IMR-90 (cell line): ENCODE results near the gene TMOD2. TPM values are rescaled to one million over a fixed set of nuclear protein-coding genes. Genes with fewer than 3 reads are reported as not detected.

ENCODE experiments used
- microRNA-seq, 2 experiments: library from miRNA; stranded (forward) in 1 of 2; unstranded in 1 of 2; fragments of 10-50 nt in 1 of 2; fragments of <30 nt in 1 of 2; gene quantifications in 1 of 2; microRNA quantifications in 1 of 2; one replicate each; pipeline versions ENCODE3 to v1.1.0; 2013 to 2020; ENCODE audit not compliant: insufficient read depth in 1 of 2, insufficient read length in 1 of 2, unreplicated experiment in 1 of 2
- polyA plus RNA-seq, 3 experiments: library from polyadenylated mRNA; depleted of rRNA; stranded (reverse); fragments of >200 nt; gene quantifications; 2 replicates each; pipeline ENCODE4 v1.2.3, GENCODE V29; 2012; ENCODE audit warnings: low replicate concordance in 1 of 3
- small RNA-seq, 5 experiments: library from RNA; depleted of rRNA; stranded (forward); fragments of <200 nt; gene quantifications; one replicate each; pipeline ENCODE3, GENCODE V24; 2012
- total RNA-seq: library from RNA; depleted of rRNA; stranded (reverse); fragments of >200 nt; gene quantifications from 2 replicates; pipeline ENCODE4 v1.2.3, GENCODE V29; 2012; rRNA removed

Gene TMOD2
- total and polyA plus RNA-seq, 2 of the 4 experiments (the other 2 are of a cell fraction), result 2.8 to 5.4 TPM

Small RNA genes within 50 kb of the gene (microRNA-seq; reads per million reads assigned to microRNA genes)
- not detected for gene AC090971.5 (ENCODE audit: insufficient read depth, insufficient read length)
- not detected for gene RF00017 (ENCODE audit: insufficient read depth, insufficient read length)

Small RNA genes within 50 kb of the gene (small RNA-seq; reads per million reads assigned to genes)
- gene AC090971.5 (0 to 1.7 (median 0) reads per million in 5 experiments), gene RF00017 (0 reads per million in 5 experiments)

Other genes starting within 250 kb of the TMOD2 start
- gene DMXL2, start 128.8 kb upstream of the TMOD2 start, total RNA-seq, result 21.9 and 34.4 TPM in 2 replicates
- gene DMXL2, start 128.8 kb upstream of the TMOD2 start, polyA plus RNA-seq (2012; rRNA removed), result 6.9 and 9.7 TPM in 2 replicates
- not detected in 2 replicates for gene SCG3, start 70.1 kb upstream of the TMOD2 start, total RNA-seq
- 0.02 TPM in 1 of 2 replicates, not detected in the other for gene SCG3, start 70.1 kb upstream of the TMOD2 start, polyA plus RNA-seq (2012; rRNA removed)
- gene LYSMD2, start 13.9 kb upstream of the TMOD2 start, total RNA-seq, result 5.9 and 7.2 TPM in 2 replicates
- 5.6 and 6.0 TPM in 2 replicates for gene LYSMD2, start 13.9 kb upstream of the TMOD2 start, polyA plus RNA-seq (2012; rRNA removed)
- 22.0 and 51.1 TPM in 2 replicates for gene TMOD3, start 78.1 kb downstream of the TMOD2 start, total RNA-seq
- gene TMOD3, start 78.1 kb downstream of the TMOD2 start, polyA plus RNA-seq (2012; rRNA removed), result 7.4 and 10.7 TPM in 2 replicates
- gene LEO1, start 220.2 kb downstream of the TMOD2 start, total RNA-seq, result 11.5 and 30.3 TPM in 2 replicates
- 7.7 and 9.0 TPM in 2 replicates for gene LEO1, start 220.2 kb downstream of the TMOD2 start, polyA plus RNA-seq (2012; rRNA removed)